H9 (cell line): ENCODE data around the gene TACC2. TPM values are rescaled to one million over a fixed set of nuclear protein-coding genes. Genes with fewer than 3 reads are reported as not detected.

Experiments used
- DNase-seq: peaks from one replicate; pipeline ENCODE4 v3.0.0-alpha.2; 2017
- H2AFZ ChIP-seq: one replicate; pipeline ENCODE4 v1.6.1; 2013; ENCODE audit warnings: mild to moderate bottlenecking, low read length, control low read depth, moderate library complexity
- H2AK5ac ChIP-seq: 2 replicates; pipeline ENCODE4 v1.6.1; 2013; ENCODE audit warnings: low read length, control low read depth, mixed read lengths; ENCODE audit not compliant: insufficient read length
- H2BK120ac ChIP-seq: one replicate; pipeline ENCODE4 v1.6.1; 2013; ENCODE audit warnings: low read depth, mild to moderate bottlenecking, low read length, control low read depth, inconsistent platforms; ENCODE audit not compliant: poor library complexity, severe bottlenecking
- H2BK12ac ChIP-seq: 2 replicates; pipeline ENCODE4 v1.6.1; 2013; ENCODE audit warnings: low read length, control low read depth, mixed read lengths, low read depth; ENCODE audit not compliant: insufficient read length
- H2BK15ac ChIP-seq: 2 replicates; pipeline ENCODE4 v1.6.1; 2013; ENCODE audit warnings: low read depth, low read length, control low read depth
- H2BK20ac ChIP-seq: one replicate; pipeline ENCODE4 v1.6.1; 2013; ENCODE audit warnings: low read depth, mild to moderate bottlenecking, low read length, control low read depth, inconsistent platforms; ENCODE audit not compliant: poor library complexity, severe bottlenecking
- H2BK5ac ChIP-seq: 2 replicates; pipeline ENCODE4 v1.6.1; 2013; ENCODE audit warnings: low read length, control low read depth, mixed read lengths; ENCODE audit not compliant: insufficient read length
- H3K14ac ChIP-seq: 2 replicates; pipeline ENCODE4 v1.6.1; 2013; ENCODE audit warnings: low read length, control low read depth; ENCODE audit not compliant: insufficient read depth
- H3K18ac ChIP-seq: 2 replicates; pipeline ENCODE4 v1.6.1; 2013; ENCODE audit warnings: low read depth, mild to moderate bottlenecking, mixed read lengths, low read length, control low read depth; ENCODE audit not compliant: insufficient read length
- H3K23ac ChIP-seq: 2 replicates; pipeline ENCODE4 v1.6.1; 2013; ENCODE audit warnings: low read length, control low read depth, mixed read lengths, low read depth; ENCODE audit not compliant: insufficient read length
- H3K23me2 ChIP-seq: 2 replicates; pipeline ENCODE4 v1.6.1; 2013; ENCODE audit warnings: low read depth, mild to moderate bottlenecking, mixed read lengths, low read length, control low read depth; ENCODE audit not compliant: insufficient read length, poor library complexity, severe bottlenecking
- H3K27ac ChIP-seq: 2 replicates; pipeline ENCODE4 v1.5.1; 2013; ENCODE audit warnings: low read length, control low read depth, mixed read lengths, low read depth; ENCODE audit not compliant: insufficient read length
- H3K27me3 ChIP-seq: 2 replicates; pipeline ENCODE4 v1.6.1; 2013; ENCODE audit warnings: low read length, control low read depth, inconsistent platforms; ENCODE audit not compliant: insufficient read depth
- H3K4ac ChIP-seq: 2 replicates; pipeline ENCODE4 v1.6.1; 2013; ENCODE audit warnings: low read depth, mild to moderate bottlenecking, control low read depth, inconsistent platforms, low read length, moderate library complexity
- H3K4me1 ChIP-seq: 2 replicates; pipeline ENCODE4 v1.6.1; 2013; ENCODE audit warnings: low read length, control low read depth, inconsistent platforms; ENCODE audit not compliant: insufficient read depth
- H3K4me2 ChIP-seq: 2 replicates; pipeline ENCODE4 v1.6.1; 2013; ENCODE audit warnings: low read length, control low read depth, mixed read lengths; ENCODE audit not compliant: insufficient read length, insufficient read depth
- H3K56ac ChIP-seq: 2 replicates; pipeline ENCODE4 v1.6.1; 2013; ENCODE audit warnings: low read depth, mild to moderate bottlenecking, mixed read lengths, low read length, control low read depth; ENCODE audit not compliant: insufficient read length
- H3K79me1 ChIP-seq: 2 replicates; pipeline ENCODE4 v1.6.1; 2013; ENCODE audit warnings: low read depth, mild to moderate bottlenecking, moderate library complexity, low read length, control low read depth, inconsistent platforms; ENCODE audit not compliant: insufficient read depth, poor library complexity, severe bottlenecking
- H3K79me2 ChIP-seq: 2 replicates; pipeline ENCODE4 v1.6.1; 2013; ENCODE audit warnings: low read length, control low read depth, inconsistent platforms; ENCODE audit not compliant: insufficient read depth
- H3K9ac ChIP-seq: 2 replicates; pipeline ENCODE4 v1.6.1; 2013; ENCODE audit warnings: low read length, control low read depth, mixed read lengths; ENCODE audit not compliant: insufficient read length; ENCODE audit errors: extremely low read depth
- H3K9me3 ChIP-seq: one replicate; pipeline ENCODE4 v1.6.1; 2013; ENCODE audit warnings: low read depth, low read length, inconsistent platforms; ENCODE audit not compliant: control insufficient read depth
- H3T11ph ChIP-seq: one replicate; pipeline ENCODE4 v1.6.1; 2013; ENCODE audit warnings: mild to moderate bottlenecking, low read length, control low read depth, inconsistent platforms
- H4K20me1 ChIP-seq: one replicate; pipeline ENCODE4 v1.6.1; 2013; ENCODE audit not compliant: control insufficient read depth, insufficient read length, insufficient read depth
- H4K5ac ChIP-seq: 2 replicates; pipeline ENCODE4 v1.6.1; 2013; ENCODE audit warnings: low read depth, mild to moderate bottlenecking, mixed read lengths, low read length, control low read depth; ENCODE audit not compliant: insufficient read length
- H4K8ac ChIP-seq: replicated peaks from 2 replicates; pipeline ENCODE4 v1.6.1; 2013; ENCODE audit warnings: low read length, control low read depth, mixed read lengths, low read depth; ENCODE audit not compliant: insufficient read length
- H4K91ac ChIP-seq: 2 replicates; pipeline ENCODE4 v1.6.1; 2013; ENCODE audit warnings: low read depth, mild to moderate bottlenecking, moderate library complexity, mixed read lengths, low read length, control low read depth; ENCODE audit not compliant: insufficient read length
- H3K27ac Mint-ChIP-seq, 3 experiments: 2 replicates in 2 of 3; 3 replicates in 1 of 3; pipeline ENCODE4 v1.8.0; 2020 to 2021; ENCODE audit warnings: mixed read lengths in 3 of 3, mild to moderate bottlenecking in 1 of 3, moderate library complexity in 1 of 3
- H3K27me3 Mint-ChIP-seq: 2 replicates; pipeline ENCODE4 v1.8.0; 2021; ENCODE audit warnings: low read depth, mild to moderate bottlenecking, moderate library complexity, mixed read lengths
- H3K36me3 Mint-ChIP-seq, 3 experiments: 2 replicates in 2 of 3; 3 replicates in 1 of 3; pipeline ENCODE4 v1.8.0; 2020 to 2021; ENCODE audit warnings: low read depth in 3 of 3, mixed read lengths in 3 of 3; ENCODE audit not compliant: insufficient read depth in 1 of 3
- H3K4me1 Mint-ChIP-seq, 2 experiments: 2 replicates each; pipeline ENCODE4 v1.8.0; 2020; ENCODE audit warnings: mixed read lengths in 2 of 2
- H3K4me3 Mint-ChIP-seq, 2 experiments: 2 replicates in 1 of 2; 3 replicates in 1 of 2; pipeline ENCODE4 v1.8.0; 2020 to 2021; ENCODE audit warnings: mild to moderate bottlenecking in 2 of 2, mixed read lengths in 2 of 2, moderate library complexity in 1 of 2
- H3K9me3 Mint-ChIP-seq, 2 experiments: 2 replicates in 1 of 2; 3 replicates in 1 of 2; pipeline ENCODE4 v1.8.0; 2020; ENCODE audit warnings: mild to moderate bottlenecking in 2 of 2, mixed read lengths in 2 of 2, moderate library complexity in 1 of 2
- WGBS: extraction: QIAGEN DNeasy Blood & Tissue Kit; methylation state at CpG from one replicate; pipeline ENCODE4 v1.1.7; 2013; ENCODE audit warnings: missing lambda C conversion rate, low lambda C conversion rate, mixed read lengths; ENCODE audit not compliant: insufficient read length; ENCODE audit errors: extremely low coverage; 5-methylcytosine and 5-hydroxymethylcytosine counted together
- total RNA-seq: library from RNA; stranded (reverse); gene quantifications from 2 replicates; pipeline ENCODE4 v1.2.1, GENCODE V29; 2021
- TF ChIP-seq, protein P1 (sequence below): fragments of 200-600 bp; sonication (generic); conservative IDR thresholded peaks from 3 replicates; pipeline ENCODE4 v1.8.0; 2021; ENCODE audit warnings: antibody characterized with exemption, mild to moderate bottlenecking

Gene TACC2
- total RNA-seq, 1 experiment from 2014 or later: 58.1 TPM

- H3K79me2 ChIP-seq: no peaks in the 10 kb centered on the region
- peaks cover 0 to 2% of the 10 kb centered on the region in 2 experiments; a peak in 2 of 5 replicates for H3K9me3 Mint-ChIP-seq
- no peaks in the 10 kb centered on the region for H3K27me3 ChIP-seq
- no peak overlapping the region for H3K9ac ChIP-seq
- no peaks in the 10 kb centered on the region for H3K36me3 Mint-ChIP-seq
- H3K23me2 ChIP-seq: no peaks in the 10 kb centered on the region
- H3K79me1 ChIP-seq: no peaks in the 10 kb centered on the region
- TF ChIP-seq, protein P1, sequence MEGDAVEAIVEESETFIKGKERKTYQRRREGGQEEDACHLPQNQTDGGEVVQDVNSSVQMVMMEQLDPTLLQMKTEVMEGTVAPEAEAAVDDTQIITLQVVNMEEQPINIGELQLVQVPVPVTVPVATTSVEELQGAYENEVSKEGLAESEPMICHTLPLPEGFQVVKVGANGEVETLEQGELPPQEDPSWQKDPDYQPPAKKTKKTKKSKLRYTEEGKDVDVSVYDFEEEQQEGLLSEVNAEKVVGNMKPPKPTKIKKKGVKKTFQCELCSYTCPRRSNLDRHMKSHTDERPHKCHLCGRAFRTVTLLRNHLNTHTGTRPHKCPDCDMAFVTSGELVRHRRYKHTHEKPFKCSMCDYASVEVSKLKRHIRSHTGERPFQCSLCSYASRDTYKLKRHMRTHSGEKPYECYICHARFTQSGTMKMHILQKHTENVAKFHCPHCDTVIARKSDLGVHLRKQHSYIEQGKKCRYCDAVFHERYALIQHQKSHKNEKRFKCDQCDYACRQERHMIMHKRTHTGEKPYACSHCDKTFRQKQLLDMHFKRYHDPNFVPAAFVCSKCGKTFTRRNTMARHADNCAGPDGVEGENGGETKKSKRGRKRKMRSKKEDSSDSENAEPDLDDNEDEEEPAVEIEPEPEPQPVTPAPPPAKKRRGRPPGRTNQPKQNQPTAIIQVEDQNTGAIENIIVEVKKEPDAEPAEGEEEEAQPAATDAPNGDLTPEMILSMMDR: no peak
- no peak overlapping the region for H3K27ac ChIP-seq
- no peak overlapping the region for H3K56ac ChIP-seq
- H3K4me1 Mint-ChIP-seq: peaks cover 12 to 15% of the 10 kb centered on the region in 2 experiments
- H2BK15ac ChIP-seq: no peak overlapping the region
- no peak overlapping the region for H4K8ac ChIP-seq
- H3K23ac ChIP-seq: no peak overlapping the region
- no peak for DNase-seq
- no peak overlapping the region for H3K18ac ChIP-seq
- H2BK12ac ChIP-seq: no peak overlapping the region
- H4K5ac ChIP-seq: no peak overlapping the region
- no peaks in the 10 kb centered on the region for H4K20me1 ChIP-seq
- no peak overlapping the region for H2AK5ac ChIP-seq
- H3T11ph ChIP-seq: no peak overlapping the region
- no peak overlapping the region for H2AFZ ChIP-seq
- no peak overlapping the region for H2BK5ac ChIP-seq
- H3K9me3 ChIP-seq: no peaks in the 10 kb centered on the region
- H2BK20ac ChIP-seq: no peak overlapping the region
- H3K4me2 ChIP-seq: no peak overlapping the region
- no peak overlapping the region for H3K4me3 Mint-ChIP-seq
- H2BK120ac ChIP-seq: no peak overlapping the region
- H3K4me1 ChIP-seq: no peaks in the 10 kb centered on the region
- H3K27ac Mint-ChIP-seq: no peak overlapping the region; a peak in 1 of 7 replicates
- H3K27me3 Mint-ChIP-seq: peaks cover 3% of the 10 kb centered on the region
- no peak overlapping the region for H3K4ac ChIP-seq
- no CpG with 5 or more reads among the region's 4 CpGs for WGBS
- H3K14ac ChIP-seq: no peak overlapping the region
- H4K91ac ChIP-seq: no peak overlapping the region
Observed at GRCh38 chr10:122295451-122295809, 306.5 kb downstream of the TACC2 start.
